K562 (cell line): ENCODE measurements around the gene BEST2.

Source experiments
- CCNT2 ChIP-seq: IDR thresholded peaks from 2 replicates; pipeline ENCODE4 v1.6.1; 2011; ENCODE audit warnings: borderline replicate concordance, low read depth, mild to moderate bottlenecking, moderate library complexity, mixed read lengths, low read length; ENCODE audit not compliant: insufficient read length; ENCODE audit errors: extremely low read depth
- E2F1 ChIP-seq: sonication (generic); formaldehyde crosslinking; IDR thresholded peaks from 2 replicates; pipeline ENCODE4 v1.8.1; 2023; ENCODE audit warnings: mild to moderate bottlenecking, missing genetic modification reagents, moderate library complexity
- EZH2 ChIP-seq: IDR thresholded peaks from 2 replicates; pipeline ENCODE4 v1.6.1; 2012; ENCODE audit warnings: low read depth, mild to moderate bottlenecking, inconsistent platforms, low read length, borderline replicate concordance
- POLR2A ChIP-seq: fragments of 450-650 bp; conservative IDR thresholded peaks from 2 replicates; pipeline ENCODE4 v1.6.1; 2016
- ZNF444 ChIP-seq: fragments of 250-450 bp; sonication (Bioruptor Pico); IDR thresholded peaks from 2 replicates; pipeline ENCODE4 v1.4.0; 2020; ENCODE audit warnings: mild to moderate bottlenecking, moderate library complexity
- ZNF76 ChIP-seq: fragments of 250-450 bp; sonication (Bioruptor Pico); IDR thresholded peaks from 2 replicates; pipeline ENCODE4 v1.4.0; 2020; ENCODE audit warnings: mild to moderate bottlenecking, moderate library complexity, borderline replicate concordance

GRCh38 chr19:12784394-12784870, 32.8 kb downstream of the BEST2 start:
- TF ChIP-seq ZNF76 (CRISPR knock-in tag), result no peak
- TF ChIP-seq CCNT2, result peak; percentile 18
- TF ChIP-seq E2F1 (CRISPR knock-in tag), result no peak
- TF ChIP-seq ZNF444 (CRISPR knock-in tag), result no peak
- TF ChIP-seq POLR2A, result 0 out of 2 replicates have a peak, but pooled peaks have one; percentile 30
- TF ChIP-seq EZH2, result no peak
